GM19025 (cell line): ENCODE measurements around the gene SOX5.

Experiments used
- ATAC-seq: cut with Tn5 transposase; IDR thresholded peaks from one replicate; pipeline ENCODE4 v1.9.1; 2021; ENCODE audit warnings: mild to moderate bottlenecking, low read depth, moderate library complexity; ENCODE audit not compliant: unreplicated experiment

SOX5 gene

DNA sequence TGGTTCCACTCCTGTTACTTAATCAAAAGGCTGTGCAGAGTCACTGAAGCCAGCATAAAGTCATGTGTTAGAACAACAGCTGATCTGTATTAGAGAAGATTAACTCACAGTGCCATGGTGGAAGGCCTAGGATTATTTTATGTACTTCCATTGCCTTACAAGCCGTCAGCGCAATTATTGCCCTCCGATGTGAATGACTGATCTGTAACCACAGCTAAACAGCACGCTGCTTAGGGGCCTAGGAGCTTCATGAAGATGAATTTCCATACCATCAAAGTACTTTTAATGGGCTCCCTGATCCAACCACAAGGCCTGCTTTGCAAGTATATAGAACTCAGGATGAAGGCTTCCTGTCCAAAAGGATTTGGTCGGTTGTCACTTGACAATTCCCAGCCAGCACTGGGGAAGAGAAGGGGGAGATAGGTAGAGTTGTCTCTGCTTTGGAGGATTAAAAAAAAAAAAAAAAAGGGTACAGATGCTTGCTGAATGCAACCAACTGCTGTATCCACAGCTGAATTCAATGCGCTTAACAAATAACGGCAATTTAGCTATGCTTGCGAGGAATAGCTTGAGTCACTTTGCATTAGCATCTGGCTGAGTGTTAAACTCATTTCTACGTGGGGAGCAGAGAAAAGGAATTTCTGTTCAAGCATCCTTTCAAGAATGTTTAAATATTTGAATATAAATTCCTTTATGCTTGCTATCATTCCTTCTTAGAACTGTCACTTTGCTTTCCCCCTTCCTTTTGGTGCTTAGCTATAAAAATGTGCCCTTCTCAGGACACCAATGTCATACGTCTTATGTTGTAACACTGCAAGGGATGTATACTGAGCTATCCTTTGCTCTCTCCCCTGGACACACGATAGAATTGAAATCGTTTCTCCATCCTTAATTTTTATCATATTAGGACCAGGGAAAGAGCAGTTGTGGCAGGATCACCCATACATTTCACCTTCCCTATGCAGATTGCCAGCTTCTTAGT, 387.8 kb downstream of the SOX5 start:
- no peak for ATAC-seq

DNA sequence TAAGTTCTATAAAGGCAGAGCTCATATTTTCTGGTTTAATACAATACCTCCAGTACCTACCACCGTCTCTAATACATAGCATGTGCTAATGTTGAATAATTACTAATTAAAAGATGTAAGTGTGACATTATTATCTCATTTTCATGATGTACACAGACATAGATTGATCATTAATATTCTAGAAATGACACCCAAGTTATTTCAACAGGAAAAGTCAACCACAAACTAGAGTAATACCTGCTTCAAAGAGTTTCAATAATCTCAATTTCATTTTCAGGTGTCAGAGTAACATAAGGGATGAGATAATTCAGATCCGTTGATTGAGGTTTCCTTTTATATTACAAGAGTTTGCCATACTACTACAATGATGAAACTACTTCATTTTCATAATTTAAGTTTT, 388.9 kb downstream of the SOX5 start:
- peak; percentile 87 for ATAC-seq

DNA sequence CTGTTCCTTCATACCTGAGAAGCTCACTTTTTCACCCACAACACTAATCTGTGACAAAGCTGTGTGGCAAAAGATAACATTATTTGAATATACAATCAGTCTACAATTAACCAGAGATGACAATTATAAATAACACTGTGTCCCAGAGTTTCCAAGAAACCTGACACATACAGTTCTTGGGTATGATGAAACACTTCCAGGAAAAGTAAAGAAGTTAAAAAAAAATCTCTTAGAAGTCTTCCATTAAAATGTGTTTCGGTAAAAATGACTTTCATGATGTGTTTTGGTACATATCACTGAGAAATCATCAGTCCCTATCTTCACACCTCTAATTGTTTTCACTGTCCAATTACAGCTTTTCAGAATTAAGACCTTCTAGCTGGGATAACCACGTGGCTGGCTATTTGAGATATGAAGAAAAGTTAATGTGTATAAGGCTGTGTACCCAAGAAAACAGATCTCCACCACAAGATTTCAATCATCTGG, 390.2 kb downstream of the SOX5 start:
- no peak for ATAC-seq

DNA sequence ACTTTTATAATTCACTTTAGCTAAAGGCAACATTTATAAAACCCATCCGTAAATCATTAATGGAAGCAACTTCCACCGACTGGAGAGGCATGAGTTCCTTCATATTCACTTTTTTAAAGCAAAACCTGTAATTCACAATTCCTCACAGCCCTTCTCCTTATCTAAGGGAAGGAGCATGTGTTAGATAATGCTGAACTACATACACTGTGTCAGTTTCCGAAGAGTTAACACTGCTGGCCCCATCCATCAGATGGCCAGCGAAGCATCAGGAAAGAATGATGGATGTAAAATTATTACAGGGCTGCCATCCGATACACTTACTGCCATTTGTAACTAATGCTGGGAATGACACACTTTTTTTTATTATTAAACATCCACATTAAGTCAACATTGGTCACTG, 392.8 kb downstream of the SOX5 start:
- no peak for ATAC-seq

DNA sequence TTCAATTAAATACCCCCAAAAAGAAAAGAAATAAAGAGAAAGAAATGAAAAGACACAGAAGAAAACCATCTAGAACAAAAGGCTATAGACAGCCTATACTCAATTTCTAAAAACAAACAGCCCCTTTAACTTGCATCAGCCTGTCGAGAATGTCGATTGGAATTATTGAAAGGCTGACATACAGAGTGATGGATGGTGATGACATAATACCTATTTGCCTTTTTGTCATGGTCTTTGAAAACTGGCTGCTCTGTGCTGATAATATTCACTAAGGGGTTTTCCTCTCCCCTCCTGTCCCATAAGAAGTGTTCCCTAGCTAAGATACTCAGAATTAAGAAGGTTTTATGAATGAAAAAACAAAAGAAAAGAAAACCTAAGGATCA, 393.7 kb downstream of the SOX5 start:
- ATAC-seq = no peak

DNA sequence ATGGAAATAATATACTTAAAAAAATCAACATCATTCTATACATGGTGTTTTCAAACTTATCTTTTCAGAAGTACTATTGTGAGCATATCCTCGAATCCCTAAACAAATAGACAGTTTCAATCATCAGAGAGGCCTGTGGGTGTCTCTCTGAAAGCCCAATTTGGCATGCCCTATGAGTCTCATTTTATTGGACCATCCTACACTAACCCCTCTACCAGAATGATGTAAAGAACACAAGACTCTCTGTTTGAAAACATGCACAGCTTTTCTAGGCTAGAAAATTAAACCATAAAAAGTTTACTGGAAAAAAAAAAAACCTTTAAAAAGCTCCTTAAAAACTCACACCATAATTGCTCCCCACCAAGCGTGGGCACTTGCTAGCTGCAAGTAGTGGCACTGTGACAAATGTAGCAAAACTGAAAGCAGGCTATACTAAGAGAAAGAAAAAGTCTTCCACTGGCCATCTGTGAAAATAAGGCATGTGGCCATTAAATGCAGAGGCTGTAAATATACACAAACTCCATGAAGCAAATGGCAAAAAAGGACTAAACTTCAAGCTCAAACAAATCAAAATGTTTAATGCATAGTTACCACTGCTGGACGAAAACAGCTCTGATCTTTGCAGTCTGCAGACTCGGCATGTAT, 394.2 kb downstream of the SOX5 start:
- ATAC-seq = no peak

DNA sequence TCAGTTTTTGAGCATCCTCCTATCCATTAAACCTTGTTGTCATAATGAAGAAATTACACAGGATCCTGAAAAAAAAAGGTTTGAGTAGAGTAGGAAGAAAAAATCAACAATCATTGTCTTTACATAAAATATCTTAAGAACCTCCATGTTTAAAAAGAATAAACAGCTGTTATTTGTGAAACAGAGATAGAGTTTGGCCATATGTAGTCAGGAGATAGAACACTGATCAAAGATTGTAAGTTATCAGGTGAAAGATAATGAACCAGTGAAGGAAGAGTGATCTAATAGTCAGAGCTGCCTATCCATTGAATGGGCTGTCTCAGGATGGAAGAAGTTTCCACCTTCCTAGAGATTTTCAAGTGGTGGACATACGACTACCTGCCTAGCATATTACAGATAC, 397.1 kb downstream of the SOX5 start:
- no peak for ATAC-seq

DNA sequence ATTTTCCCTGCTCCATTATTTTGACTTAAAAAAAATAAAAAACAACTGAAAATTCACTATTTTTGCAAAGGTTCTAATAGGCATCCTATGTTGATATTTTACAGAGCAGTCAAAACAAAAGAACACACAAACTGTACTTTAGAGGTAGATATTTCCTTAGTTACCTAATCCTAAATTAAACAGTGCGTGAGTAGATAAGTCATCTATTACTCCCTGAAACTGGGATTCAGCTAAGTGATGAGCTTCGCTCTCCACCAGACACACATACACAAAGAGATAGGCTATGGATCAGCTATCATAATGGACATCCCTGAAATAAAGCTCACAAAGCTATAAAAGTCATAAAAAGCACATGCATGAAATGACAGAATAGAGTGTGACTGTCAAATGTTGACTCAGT, 398.7 kb downstream of the SOX5 start:
- ATAC-seq = no peak

DNA sequence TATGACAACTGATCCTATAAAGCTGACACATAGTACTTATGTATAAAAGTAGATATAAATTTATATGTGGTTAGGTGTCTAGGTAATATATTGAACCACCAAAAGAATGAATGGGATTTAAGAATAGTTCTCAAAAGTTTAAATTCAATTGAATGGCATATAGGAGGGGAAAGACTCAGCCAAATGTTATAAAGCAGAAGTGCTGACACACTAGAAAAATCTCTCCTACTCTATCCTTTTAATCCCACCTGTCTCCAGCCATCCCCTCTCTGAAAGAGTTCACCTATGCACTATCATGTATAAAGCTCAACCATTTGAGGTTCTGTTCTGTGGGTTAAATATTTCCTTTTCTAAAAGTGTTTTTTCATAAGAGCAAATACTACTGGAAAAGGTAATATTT, 400.7 kb downstream of the SOX5 start:
- ATAC-seq = no peak

DNA sequence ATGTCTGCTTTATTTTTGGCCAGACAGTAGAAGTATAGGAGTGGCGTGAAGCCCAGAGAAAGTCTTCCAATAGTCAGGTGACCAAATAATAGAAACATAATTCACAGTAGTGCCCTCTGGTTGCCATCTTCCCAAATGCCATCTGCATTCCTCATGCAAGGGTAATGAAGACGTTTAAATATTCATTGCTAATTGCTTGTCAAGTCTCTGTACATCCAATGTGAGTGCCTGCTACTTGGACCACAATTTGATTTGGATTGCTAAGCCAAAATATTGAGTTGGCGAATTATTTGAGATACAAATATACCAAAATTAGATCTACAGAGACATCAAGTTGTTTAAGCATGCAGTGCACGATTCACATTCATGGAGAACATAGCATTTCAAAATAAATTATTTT, 402.7 kb downstream of the SOX5 start:
- no peak for ATAC-seq

DNA sequence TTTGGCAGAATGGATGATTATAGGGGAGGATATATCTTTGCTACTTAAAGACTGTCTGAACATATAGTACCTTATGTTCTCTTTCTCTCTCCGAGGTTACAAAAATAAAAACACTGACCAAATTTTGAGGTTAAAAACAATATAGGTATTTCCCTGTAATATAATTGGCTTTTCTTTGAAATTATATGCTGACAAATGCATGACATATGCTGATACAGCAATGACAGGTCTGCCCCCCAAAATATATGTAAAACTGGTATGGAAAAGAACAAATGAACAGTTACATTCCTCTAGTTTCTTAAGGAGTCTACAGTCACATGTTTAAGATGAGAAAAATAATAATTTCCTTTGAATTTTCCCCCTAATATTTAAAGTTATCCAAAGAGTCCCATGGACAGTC, 405.7 kb downstream of the SOX5 start:
- no peak for ATAC-seq

DNA sequence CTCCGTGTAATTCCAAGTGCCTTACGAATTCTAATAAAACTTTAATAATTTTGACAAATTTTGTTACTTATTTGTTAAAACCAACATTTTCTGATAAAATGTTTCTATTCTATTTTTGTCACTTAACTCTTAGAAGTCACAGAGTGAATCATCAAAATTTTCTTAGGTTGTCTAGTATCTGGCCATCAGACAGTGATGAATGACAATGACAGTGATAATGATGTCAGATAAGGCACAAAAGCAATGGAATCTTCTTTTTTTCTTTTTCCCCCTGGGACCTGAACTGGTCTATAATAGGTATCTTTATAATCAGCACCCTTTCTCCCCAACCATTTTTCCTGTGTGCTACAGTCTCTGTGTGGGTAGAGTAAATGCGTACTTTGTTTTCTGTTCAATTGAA, 407.3 kb downstream of the SOX5 start:
- ATAC-seq = no peak

DNA sequence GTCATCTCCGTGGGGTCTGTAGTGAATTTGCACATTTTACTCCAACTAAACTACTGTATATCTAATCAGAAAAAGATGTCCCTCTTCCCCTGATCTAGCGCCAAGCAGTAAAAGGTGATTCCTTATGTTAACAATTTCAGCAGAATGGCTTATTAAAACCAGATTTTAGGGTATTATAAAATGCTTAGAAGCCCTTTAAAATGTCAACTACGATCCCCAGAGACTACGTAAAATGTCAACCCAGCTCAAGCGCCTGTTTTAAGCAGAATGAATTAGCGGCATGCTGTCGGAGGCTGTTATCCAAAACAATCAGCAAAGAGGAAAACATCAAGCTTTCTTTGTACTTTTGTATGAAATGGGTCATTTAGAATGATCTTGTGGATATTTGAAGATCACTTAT, 408.9 kb downstream of the SOX5 start:
- no peak for ATAC-seq

DNA sequence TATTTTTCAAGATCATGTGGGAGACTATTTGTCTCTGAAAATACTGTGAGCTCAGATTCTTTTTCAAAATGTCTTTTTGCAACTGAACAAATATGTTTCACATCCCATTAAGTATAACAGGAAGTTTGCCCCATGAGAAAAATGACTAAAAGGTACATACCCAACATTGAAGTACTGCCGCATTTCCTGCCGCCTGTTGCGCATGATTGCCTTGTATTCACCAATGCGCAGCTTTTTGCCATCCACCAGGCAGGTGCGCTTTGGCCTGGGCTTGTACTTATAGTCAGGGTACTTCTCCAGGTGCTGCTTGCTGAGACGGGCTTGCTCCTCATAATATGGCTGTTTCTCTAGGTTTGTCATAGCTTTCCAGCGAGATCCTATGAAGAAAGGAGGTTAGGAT, 413.2 kb downstream of the SOX5 start:
- peak; percentile 80 for ATAC-seq

DNA sequence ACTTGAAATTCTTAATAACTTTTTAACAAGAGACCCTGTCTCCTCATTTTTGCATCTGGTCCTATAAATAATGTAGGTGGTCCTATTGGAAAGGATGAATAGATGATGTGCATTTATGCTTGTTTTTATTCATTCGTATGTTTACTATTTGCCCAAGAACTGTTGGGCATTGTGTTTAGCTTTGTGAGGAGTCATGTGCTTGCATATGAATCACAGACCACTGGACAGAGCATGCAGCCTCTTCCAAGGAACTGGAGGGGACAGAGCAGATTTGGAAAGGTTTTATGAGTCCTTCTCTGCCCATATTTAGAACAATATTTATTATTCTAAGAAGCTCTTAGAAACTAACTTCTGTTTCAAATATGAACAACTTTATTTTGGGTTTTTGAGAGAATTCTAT, 414.0 kb downstream of the SOX5 start:
- no peak for ATAC-seq

DNA sequence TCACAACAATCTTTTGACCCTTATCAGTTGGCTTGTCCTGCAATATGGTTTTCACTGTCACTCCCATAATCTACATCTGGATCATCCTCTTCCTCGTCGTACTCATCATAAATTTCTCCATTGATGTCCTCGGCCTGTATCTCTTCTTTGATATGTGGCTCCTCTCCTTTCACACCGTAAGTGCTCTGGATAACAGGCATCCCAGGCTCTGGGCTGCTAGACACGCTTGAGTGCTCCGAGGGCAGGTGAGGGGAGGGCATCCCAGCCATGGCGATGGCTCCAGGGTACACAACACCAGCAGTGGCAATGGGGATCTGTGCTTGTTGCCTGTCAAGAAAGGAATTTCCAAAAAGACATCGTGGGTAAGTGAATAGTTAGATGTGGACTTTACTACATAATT, 415.3 kb downstream of the SOX5 start:
- ATAC-seq = no peak

DNA sequence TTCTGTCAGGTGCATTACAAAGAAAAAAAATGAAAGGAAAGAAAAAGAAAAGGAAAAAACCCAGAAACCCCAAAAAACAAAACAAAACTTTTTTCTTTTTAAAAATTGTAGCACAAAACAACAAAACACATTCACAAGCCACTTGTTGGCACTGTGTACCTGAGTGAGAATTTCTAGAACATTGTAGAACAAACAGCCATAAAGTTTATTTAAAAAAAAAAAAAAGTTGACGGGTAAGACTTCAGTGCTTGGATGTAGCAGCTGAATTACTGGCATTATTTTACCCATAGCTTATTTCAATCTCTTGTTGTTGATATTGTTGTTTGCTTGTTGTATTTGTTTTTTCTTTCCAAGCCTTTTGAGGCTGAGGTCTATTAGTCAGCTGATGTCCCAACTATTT, 415.8 kb downstream of the SOX5 start:
- ATAC-seq = no peak

DNA sequence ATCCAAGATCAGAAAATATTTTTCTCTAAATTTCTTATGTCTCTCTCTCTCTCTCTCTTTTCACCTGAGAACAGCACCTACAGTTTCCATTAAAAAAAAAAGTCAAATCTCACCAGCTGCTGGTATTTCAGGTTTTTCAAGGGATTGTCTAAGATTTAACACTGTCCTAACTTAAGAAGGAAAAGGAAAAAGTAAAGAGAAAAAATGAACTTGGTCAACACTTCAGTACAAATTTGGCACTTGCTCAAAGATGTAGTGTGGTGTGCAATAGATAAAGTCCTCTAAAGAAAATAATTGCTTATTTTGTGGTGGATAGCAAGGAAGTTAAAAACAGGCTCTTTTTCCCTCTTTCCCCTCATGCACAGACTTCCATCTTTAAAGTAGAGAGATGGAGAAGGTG, 416.2 kb downstream of the SOX5 start:
- ATAC-seq = no peak

DNA sequence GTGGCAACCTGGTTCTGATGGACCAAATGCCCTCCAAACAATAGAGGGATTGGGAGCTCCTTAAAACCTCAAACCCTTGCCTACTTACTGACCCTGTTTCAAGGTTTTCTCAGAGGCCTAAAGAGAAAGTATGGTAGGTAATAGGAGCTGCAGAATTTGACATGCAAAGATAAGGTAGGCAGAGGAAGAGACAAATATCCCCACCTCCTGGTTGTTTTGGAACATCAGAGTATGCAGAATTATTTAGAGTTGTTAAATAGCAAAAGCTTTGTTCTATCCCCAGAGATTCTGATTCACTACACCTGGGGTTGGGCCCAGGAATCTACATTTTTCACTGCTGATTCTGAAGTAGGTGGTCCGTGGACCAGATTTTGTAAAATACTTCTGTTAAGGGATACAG, 421.2 kb downstream of the SOX5 start:
- no peak for ATAC-seq

DNA sequence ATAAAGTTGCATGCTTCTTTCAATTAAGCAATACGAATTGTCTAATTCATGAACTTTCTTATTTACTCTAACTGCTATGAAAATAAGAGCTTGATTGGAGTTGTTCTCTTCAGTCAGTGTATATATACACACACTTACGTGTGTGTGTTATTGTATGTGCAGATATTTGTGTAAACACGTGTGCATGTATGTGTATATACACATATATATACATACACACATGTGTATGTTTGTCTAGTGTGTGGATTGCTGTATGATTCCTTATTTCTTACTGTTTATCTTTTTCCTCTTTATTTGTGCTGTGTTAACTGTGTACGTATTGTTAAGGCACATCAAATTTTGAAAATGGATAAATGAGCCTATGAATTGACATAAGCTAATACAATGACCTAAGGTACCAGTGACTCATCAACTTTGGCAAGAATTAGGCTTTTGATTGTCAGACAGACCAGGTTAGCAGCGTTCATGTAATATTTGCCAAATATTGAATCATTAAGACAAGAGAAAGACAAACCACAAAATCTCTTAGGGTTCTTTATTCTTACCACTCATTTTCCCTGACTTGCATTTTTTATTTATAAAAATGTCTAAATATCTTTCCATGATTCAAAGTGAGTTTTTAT, 423.9 kb downstream of the SOX5 start:
- ATAC-seq = no peak

DNA sequence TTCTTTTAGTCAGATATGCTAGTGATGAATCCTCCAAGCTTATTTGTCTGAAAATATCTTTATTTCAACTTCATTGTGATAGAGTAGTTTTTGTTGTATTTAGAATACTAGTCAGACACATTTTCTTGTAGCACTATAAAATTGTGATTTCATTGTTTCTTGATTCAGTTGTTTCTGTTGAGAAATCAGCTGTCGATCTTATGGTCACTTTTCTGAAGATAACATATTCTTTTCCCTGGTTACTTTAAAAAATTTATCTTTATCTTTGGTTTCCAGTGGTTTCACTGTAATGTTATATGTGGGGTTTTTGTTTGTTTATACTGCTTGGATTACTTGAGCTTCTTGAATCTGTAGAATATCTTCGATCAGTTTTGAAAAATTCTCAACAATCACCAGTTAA, 426.1 kb downstream of the SOX5 start:
- no peak for ATAC-seq
